HL-60/S4 treated with phorbol 12-myristate 13-acetate at 8.2 ng/mL for 4 days and 3 days (cell line): ENCODE results near the gene PPFIA2.
"Not testable (repeated sequence)": the region's sequence is repeated elsewhere in the genome, so short reads cannot be mapped to it uniquely, and the experiment has no call there.

Source experiments
- in situ Hi-C: fragments of 300-500 bp; cut with MboI; formaldehyde crosslinking; loops from 2 replicates; pipeline ENCODE4 v1.15.0; 2022; ENCODE audit warnings: low sequenced_read_pairs

Gene PPFIA2

GRCh38 chr12:81222846-81223592 lies 536.1 kb downstream of the PPFIA2 start:
- in situ Hi-C loops = no loop called here

GRCh38 chr12:81221681-81222080 lies 537.5 kb downstream of the PPFIA2 start:
- in situ Hi-C loops = no loop called here

- in situ Hi-C loops = no loop called here
These were observed 542.4 kb downstream of the PPFIA2 start for GRCh38 chr12:81216739-81217138.

GRCh38 chr12:81212996-81213696 lies 546.0 kb downstream of the PPFIA2 start:
- in situ Hi-C loops = no loop called here

- in situ Hi-C loops = no loop called here
These were observed 547.8 kb downstream of the PPFIA2 start for GRCh38 chr12:81211306-81211705.

GRCh38 chr12:81209772-81210225 lies 549.4 kb downstream of the PPFIA2 start:
- in situ Hi-C loops = not testable (repeated sequence)

GRCh38 chr12:81209012-81209411 lies 550.1 kb downstream of the PPFIA2 start:
- in situ Hi-C loops = no loop called here

GRCh38 chr12:81208187-81208911 lies 550.8 kb downstream of the PPFIA2 start:
- in situ Hi-C loops = no loop called here
